HEK293 (cell line): ENCODE measurements around the gene AURKAIP1.

Experiments used
- CTCF ChIA-PET: fragments of 350-600 bp; formaldehyde crosslinking; extraction: SDS; loops from one replicate; lab custom pipeline; 2021; ENCODE audit warnings: antibody characterized with exemption; lab: Yijun Ruan, JAX
- POLR2A ChIA-PET: fragments of 300-600 bp; formaldehyde crosslinking; extraction: SDS; loops from one replicate; lab custom pipeline; 2020; ENCODE audit warnings: antibody characterized with exemption, inconsistent platforms; lab: Yijun Ruan, JAX
- H3K27ac ChIP-seq: fragments of 200-500 bp; sonication (Bioruptor generic); 2 replicates; pipeline ENCODE4 v1.5.1; 2014; ENCODE audit warnings: low read depth, low read length, control low read depth, inconsistent platforms; ENCODE audit errors: extremely low read depth
- H3K36me3 ChIP-seq, 2 experiments: fragments of 200-500 bp in 1 of 2; sonication (Bioruptor generic) in 1 of 2; 1 replicate in 1 of 2; 2 replicates in 1 of 2; pipeline ENCODE4 v1.5.1; 2014 to 2017; ENCODE audit warnings: inconsistent platforms in 2 of 2, low read length in 2 of 2; ENCODE audit not compliant: control insufficient read depth in 2 of 2, insufficient read depth in 1 of 2
- H3K4me1 ChIP-seq: fragments of 200-500 bp; sonication (Bioruptor generic); 2 replicates; pipeline ENCODE4 v1.5.1; 2014; ENCODE audit warnings: mild to moderate bottlenecking, low read length, inconsistent platforms; ENCODE audit not compliant: control insufficient read depth, insufficient read depth
- H3K4me3 ChIP-seq: 2 replicates; pipeline ENCODE4 v1.5.1; 2011; ENCODE audit warnings: low read depth, mild to moderate bottlenecking, control low read depth, low read length, moderate library complexity
- H3K9me3 ChIP-seq: fragments of 200-500 bp; sonication (Bioruptor generic); 2 replicates; pipeline ENCODE4 v1.5.1; 2014; ENCODE audit warnings: low read depth, low read length, inconsistent platforms; ENCODE audit not compliant: control insufficient read depth, insufficient read depth
- GLIS2 ChIP-seq: fragments of 450-650 bp; formaldehyde crosslinking; IDR thresholded peaks from 2 replicates; pipeline ENCODE4 v1.5.1; 2016; ENCODE audit warnings: missing biosample characterization, missing genetic modification characterization
- KLF10 ChIP-seq: fragments of 450-650 bp; IDR thresholded peaks from 2 replicates; pipeline ENCODE4 v1.5.1; 2018; ENCODE audit warnings: missing biosample characterization, mild to moderate bottlenecking, missing genetic modification characterization
- KLF9 ChIP-seq: fragments of 450-650 bp; formaldehyde crosslinking; IDR thresholded peaks from 2 replicates; pipeline ENCODE4 v1.5.1; 2016; ENCODE audit warnings: missing biosample characterization, missing genetic modification characterization, low read depth
- SP2 ChIP-seq: fragments of 450-650 bp; formaldehyde crosslinking; IDR thresholded peaks from 2 replicates; pipeline ENCODE4 v1.5.1; 2016; ENCODE audit warnings: missing biosample characterization, missing genetic modification characterization
- ZBTB17 ChIP-seq: fragments of 450-650 bp; formaldehyde crosslinking; IDR thresholded peaks from 2 replicates; pipeline ENCODE4 v1.5.1; 2016; ENCODE audit warnings: missing biosample characterization, missing genetic modification characterization
- ZBTB20 ChIP-seq: fragments of 450-650 bp; formaldehyde crosslinking; IDR thresholded peaks from 2 replicates; pipeline ENCODE4 v1.5.1; 2016; ENCODE audit warnings: missing biosample characterization, missing genetic modification characterization
- ZBTB48 ChIP-seq: fragments of 450-650 bp; formaldehyde crosslinking; IDR thresholded peaks from 2 replicates; pipeline ENCODE4 v1.5.1; 2016; ENCODE audit warnings: missing biosample characterization, missing genetic modification characterization
- ZBTB8A ChIP-seq: fragments of 450-650 bp; formaldehyde crosslinking; IDR thresholded peaks from 2 replicates; pipeline ENCODE4 v1.5.1; 2016; ENCODE audit warnings: missing biosample characterization, missing genetic modification characterization
- ZFHX2 ChIP-seq: fragments of 450-650 bp; formaldehyde crosslinking; conservative IDR thresholded peaks from 2 replicates; pipeline ENCODE4 v1.5.1; 2016; ENCODE audit warnings: missing biosample characterization, missing genetic modification characterization
- ZIC2 ChIP-seq: fragments of 450-650 bp; formaldehyde crosslinking; IDR thresholded peaks from 2 replicates; pipeline ENCODE4 v1.5.1; 2016; ENCODE audit warnings: missing biosample characterization, missing genetic modification characterization
- ZNF155 ChIP-seq: fragments of 450-650 bp; formaldehyde crosslinking; IDR thresholded peaks from 2 replicates; pipeline ENCODE4 v1.5.1; 2016; ENCODE audit warnings: missing biosample characterization, missing genetic modification characterization
- ZNF202 ChIP-seq: fragments of 450-650 bp; formaldehyde crosslinking; IDR thresholded peaks from 2 replicates; pipeline ENCODE4 v1.5.1; 2016; ENCODE audit warnings: missing biosample characterization, missing genetic modification characterization, borderline replicate concordance
- ZNF214 ChIP-seq: fragments of 450-650 bp; formaldehyde crosslinking; IDR thresholded peaks from 2 replicates; pipeline ENCODE4 v1.5.1; 2017; ENCODE audit warnings: missing biosample characterization, mild to moderate bottlenecking, missing genetic modification characterization, borderline replicate concordance
- ZNF221 ChIP-seq: fragments of 450-650 bp; formaldehyde crosslinking; IDR thresholded peaks from 2 replicates; pipeline ENCODE4 v1.5.1; 2017; ENCODE audit warnings: missing biosample characterization, missing genetic modification characterization, borderline replicate concordance
- ZNF548 ChIP-seq: fragments of 450-650 bp; formaldehyde crosslinking; IDR thresholded peaks from 2 replicates; pipeline ENCODE4 v1.5.1; 2016; ENCODE audit warnings: missing biosample characterization, missing genetic modification characterization
- ZNF626 ChIP-seq: fragments of 450-650 bp; sonication (Bioruptor Pico); formaldehyde crosslinking; IDR thresholded peaks from 2 replicates; pipeline ENCODE4 v1.5.1; 2018; ENCODE audit warnings: missing biosample characterization, missing genetic modification characterization, inconsistent platforms
- ZSCAN30 ChIP-seq: fragments of 450-650 bp; IDR thresholded peaks from 2 replicates; pipeline ENCODE4 v1.5.1; 2018; ENCODE audit warnings: missing biosample characterization, mild to moderate bottlenecking, missing genetic modification characterization, moderate library complexity
- TF ChIP-seq, protein P1 (sequence below): fragments of 450-650 bp; formaldehyde crosslinking; IDR thresholded peaks from 2 replicates; pipeline ENCODE4 v1.5.1; 2016; ENCODE audit warnings: missing biosample characterization, missing genetic modification characterization
- TF ChIP-seq, protein P2 (sequence below): fragments of 450-650 bp; formaldehyde crosslinking; IDR thresholded peaks from 2 replicates; pipeline ENCODE4 v1.5.1; 2016; ENCODE audit warnings: missing biosample characterization, missing genetic modification characterization
- TF ChIP-seq, protein P3 (sequence below): fragments of 450-650 bp; formaldehyde crosslinking; IDR thresholded peaks from 2 replicates; pipeline ENCODE4 v1.5.1; 2017; ENCODE audit warnings: missing biosample characterization, missing genetic modification characterization
- TF ChIP-seq, protein P4 (sequence below): fragments of 450-650 bp; formaldehyde crosslinking; IDR thresholded peaks from 2 replicates; pipeline ENCODE4 v1.5.1; 2016; ENCODE audit warnings: missing biosample characterization, missing genetic modification characterization
- TF ChIP-seq, protein P5 (sequence below): fragments of 450-650 bp; formaldehyde crosslinking; optimal IDR thresholded peaks from 2 replicates; pipeline ENCODE3; 2016; ENCODE audit warnings: missing biosample characterization, mild to moderate bottlenecking, missing genetic modification characterization

Gene AURKAIP1

DNA sequence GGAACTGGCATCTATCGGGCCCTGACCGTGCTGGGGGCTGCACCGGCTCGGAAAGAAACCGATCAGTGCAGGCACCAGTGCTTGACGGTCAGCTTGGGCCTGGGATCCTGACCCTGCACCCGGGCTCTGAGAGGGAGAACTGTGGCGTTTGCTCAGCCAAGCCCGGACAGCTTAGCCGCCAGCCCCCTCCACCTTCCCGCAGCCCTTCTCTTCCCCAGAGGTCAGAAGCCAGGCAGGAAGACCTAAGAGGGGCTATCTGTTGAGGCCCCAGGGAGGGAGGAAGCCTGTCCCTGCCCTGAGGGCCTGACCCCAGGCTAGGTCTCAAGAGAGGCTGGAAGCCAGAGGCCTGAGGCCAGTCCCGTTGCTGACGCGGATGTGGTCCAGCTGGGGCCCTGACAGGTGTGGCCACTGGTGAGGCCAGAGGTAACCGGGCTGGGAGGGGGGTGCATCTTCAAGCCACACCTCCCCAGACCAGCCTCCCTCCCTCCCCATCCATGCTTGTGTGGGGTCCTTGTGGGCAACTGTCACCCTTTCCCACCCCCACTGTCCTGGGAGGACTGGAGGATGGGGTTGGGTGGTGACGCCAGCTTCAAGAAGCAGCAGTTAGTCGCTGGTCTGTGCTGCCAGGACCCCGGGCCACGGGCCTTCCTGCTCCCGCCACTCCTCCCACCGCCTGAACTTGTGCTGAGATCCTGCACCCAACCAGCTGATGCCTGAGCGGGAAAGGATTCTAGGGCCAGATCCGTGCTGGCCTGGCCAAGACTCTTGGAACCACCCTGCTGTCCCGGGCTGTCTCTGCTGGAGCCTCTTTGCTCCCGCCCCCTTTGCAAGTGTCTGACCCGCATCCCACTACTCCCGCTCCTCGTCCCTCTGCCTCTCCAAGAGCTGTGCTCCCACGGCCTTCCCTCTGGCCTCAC is 23.2 kb downstream of the AURKAIP1 start (continued):
- no peak for TF ChIP-seq ZNF214
- peak; percentile 66 for TF ChIP-seq SP2 (tag by site-specific recombination)
- TF ChIP-seq ZBTB17 (tag by site-specific recombination), result peak; percentile 73
- no peak for TF ChIP-seq ZNF626
- TF ChIP-seq ZNF548, result no peak
- TF ChIP-seq, all 188 proteins: peak for 15

DNA sequence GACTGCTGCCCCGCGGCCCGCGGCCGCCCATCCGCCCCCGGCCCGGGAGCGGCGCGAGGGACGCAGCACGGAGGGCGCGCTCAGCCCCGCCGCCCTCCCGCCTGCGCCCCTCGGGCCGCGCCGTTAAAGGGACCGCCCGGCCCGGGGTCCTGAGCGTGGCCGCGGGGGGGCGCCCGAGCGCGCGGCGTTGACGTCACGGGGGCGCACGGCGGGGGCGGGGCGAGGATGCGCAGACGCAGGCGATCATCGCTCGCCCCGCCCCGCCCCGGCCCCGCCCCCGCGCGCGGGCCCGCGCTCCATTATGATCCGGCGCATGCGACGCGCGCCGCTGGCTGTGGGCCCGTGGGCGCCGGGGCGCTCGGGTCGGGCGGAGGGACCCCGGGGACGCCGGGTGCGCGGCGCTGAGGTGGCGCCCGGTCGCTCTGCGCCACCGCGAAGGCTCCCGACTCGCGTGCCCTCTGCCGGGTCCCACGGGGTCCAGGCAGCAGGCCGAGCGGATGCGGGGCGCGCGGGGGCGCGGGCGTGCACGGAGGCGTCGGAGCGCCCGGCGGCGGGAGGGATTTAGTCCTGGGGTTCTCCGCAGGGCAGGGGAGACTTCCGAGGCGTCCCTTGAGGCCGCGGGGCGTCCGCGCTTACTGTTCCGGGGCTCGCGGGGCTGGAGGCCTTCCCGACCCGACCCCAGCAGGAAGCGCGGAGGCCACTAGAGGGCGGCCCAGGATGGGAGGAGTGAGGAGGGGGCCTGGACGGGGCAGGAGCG is 25.6 kb downstream of the AURKAIP1 start, which contains the start of gene DVL1:
DVL1 (minus strand) TSS at position 163 of the 757 bp plus-strand sequence. CDS start 353 bp downstream, outside the sequence.
- ChIA-PET CTCF (no interaction called here), POLR2A (interaction anchor here (1.5 kb wide), 1 partner anchor 56 kb away, joined by 3 read pairs; no protein-coding TSS in a partner anchor)
- H3K4me3 ChIP-seq, result peak within 1 kb of the TSS; percentile 64
- H3K9me3 ChIP-seq, result no peaks in the 10 kb centered on the region
- H3K27ac ChIP-seq, result peak within 1 kb of the TSS; percentile 96
- H3K4me1 ChIP-seq, result peaks cover 14% of the 10 kb centered on the region
- H3K36me3 ChIP-seq, result peaks cover 0 to 11% of the 10 kb centered on the region in 2 experiments; a peak in 1 of 3 replicates
- TF ChIP-seq ZNF221, result no peak
- TF ChIP-seq GLIS2 (tag by site-specific recombination), result no peak
- no peak for TF ChIP-seq ZNF155 (tag by site-specific recombination)
- TF ChIP-seq, protein P1, sequence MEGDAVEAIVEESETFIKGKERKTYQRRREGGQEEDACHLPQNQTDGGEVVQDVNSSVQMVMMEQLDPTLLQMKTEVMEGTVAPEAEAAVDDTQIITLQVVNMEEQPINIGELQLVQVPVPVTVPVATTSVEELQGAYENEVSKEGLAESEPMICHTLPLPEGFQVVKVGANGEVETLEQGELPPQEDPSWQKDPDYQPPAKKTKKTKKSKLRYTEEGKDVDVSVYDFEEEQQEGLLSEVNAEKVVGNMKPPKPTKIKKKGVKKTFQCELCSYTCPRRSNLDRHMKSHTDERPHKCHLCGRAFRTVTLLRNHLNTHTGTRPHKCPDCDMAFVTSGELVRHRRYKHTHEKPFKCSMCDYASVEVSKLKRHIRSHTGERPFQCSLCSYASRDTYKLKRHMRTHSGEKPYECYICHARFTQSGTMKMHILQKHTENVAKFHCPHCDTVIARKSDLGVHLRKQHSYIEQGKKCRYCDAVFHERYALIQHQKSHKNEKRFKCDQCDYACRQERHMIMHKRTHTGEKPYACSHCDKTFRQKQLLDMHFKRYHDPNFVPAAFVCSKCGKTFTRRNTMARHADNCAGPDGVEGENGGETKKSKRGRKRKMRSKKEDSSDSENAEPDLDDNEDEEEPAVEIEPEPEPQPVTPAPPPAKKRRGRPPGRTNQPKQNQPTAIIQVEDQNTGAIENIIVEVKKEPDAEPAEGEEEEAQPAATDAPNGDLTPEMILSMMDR (tag by site-specific recombination), result peak; percentile 55
- peak; percentile 41 for TF ChIP-seq ZFHX2 (tag by site-specific recombination)
- peak; percentile 35; the same call in 1 of the 2 replicates for TF ChIP-seq ZBTB20 (tag by site-specific recombination)
- peak; percentile 42; the same call in 1 of the 2 replicates for TF ChIP-seq KLF10 (tag by site-specific recombination)
- TF ChIP-seq, protein P2, sequence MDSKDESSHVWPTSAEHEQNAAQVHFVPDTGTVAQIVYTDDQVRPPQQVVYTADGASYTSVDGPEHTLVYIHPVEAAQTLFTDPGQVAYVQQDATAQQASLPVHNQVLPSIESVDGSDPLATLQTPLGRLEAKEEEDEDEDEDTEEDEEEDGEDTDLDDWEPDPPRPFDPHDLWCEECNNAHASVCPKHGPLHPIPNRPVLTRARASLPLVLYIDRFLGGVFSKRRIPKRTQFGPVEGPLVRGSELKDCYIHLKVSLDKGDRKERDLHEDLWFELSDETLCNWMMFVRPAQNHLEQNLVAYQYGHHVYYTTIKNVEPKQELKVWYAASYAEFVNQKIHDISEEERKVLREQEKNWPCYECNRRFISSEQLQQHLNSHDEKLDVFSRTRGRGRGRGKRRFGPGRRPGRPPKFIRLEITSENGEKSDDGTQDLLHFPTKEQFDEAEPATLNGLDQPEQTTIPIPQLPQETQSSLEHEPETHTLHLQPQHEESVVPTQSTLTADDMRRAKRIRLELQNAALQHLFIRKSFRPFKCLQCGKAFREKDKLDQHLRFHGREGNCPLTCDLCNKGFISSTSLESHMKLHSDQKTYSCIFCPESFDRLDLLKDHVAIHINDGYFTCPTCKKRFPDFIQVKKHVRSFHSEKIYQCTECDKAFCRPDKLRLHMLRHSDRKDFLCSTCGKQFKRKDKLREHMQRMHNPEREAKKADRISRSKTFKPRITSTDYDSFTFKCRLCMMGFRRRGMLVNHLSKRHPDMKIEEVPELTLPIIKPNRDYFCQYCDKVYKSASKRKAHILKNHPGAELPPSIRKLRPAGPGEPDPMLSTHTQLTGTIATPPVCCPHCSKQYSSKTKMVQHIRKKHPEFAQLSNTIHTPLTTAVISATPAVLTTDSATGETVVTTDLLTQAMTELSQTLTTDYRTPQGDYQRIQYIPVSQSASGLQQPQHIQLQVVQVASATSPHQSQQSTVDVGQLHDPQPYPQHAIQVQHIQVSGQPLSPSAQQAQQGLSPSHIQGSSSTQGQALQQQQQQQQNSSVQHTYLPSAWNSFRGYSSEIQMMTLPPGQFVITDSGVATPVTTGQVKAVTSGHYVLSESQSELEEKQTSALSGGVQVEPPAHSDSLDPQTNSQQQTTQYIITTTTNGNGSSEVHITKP (tag by site-specific recombination), result no peak
- TF ChIP-seq ZBTB48 (tag by site-specific recombination), result 0 out of 2 replicates have a peak, but pooled peaks have one; percentile 21
- TF ChIP-seq ZIC2 (tag by site-specific recombination), result peak; percentile 41; the same call in 1 of the 2 replicates
- TF ChIP-seq, protein P3, sequence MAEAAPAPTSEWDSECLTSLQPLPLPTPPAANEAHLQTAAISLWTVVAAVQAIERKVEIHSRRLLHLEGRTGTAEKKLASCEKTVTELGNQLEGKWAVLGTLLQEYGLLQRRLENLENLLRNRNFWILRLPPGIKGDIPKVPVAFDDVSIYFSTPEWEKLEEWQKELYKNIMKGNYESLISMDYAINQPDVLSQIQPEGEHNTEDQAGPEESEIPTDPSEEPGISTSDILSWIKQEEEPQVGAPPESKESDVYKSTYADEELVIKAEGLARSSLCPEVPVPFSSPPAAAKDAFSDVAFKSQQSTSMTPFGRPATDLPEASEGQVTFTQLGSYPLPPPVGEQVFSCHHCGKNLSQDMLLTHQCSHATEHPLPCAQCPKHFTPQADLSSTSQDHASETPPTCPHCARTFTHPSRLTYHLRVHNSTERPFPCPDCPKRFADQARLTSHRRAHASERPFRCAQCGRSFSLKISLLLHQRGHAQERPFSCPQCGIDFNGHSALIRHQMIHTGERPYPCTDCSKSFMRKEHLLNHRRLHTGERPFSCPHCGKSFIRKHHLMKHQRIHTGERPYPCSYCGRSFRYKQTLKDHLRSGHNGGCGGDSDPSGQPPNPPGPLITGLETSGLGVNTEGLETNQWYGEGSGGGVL (tag by site-specific recombination), result peak; percentile 48; the same call in 1 of the 2 replicates
- TF ChIP-seq KLF9, result 0 out of 2 replicates have a peak, but pooled peaks have one; percentile 26
- peak; percentile 85 for TF ChIP-seq ZBTB8A (tag by site-specific recombination)
- TF ChIP-seq ZNF202 (tag by site-specific recombination), result no peak
- TF ChIP-seq, protein P4, sequence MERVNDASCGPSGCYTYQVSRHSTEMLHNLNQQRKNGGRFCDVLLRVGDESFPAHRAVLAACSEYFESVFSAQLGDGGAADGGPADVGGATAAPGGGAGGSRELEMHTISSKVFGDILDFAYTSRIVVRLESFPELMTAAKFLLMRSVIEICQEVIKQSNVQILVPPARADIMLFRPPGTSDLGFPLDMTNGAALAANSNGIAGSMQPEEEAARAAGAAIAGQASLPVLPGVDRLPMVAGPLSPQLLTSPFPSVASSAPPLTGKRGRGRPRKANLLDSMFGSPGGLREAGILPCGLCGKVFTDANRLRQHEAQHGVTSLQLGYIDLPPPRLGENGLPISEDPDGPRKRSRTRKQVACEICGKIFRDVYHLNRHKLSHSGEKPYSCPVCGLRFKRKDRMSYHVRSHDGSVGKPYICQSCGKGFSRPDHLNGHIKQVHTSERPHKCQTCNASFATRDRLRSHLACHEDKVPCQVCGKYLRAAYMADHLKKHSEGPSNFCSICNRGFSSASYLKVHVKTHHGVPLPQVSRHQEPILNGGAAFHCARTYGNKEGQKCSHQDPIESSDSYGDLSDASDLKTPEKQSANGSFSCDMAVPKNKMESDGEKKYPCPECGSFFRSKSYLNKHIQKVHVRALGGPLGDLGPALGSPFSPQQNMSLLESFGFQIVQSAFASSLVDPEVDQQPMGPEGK (tag by site-specific recombination), result 0 out of 2 replicates have a peak, but pooled peaks have one; percentile 37
- TF ChIP-seq, protein P5, sequence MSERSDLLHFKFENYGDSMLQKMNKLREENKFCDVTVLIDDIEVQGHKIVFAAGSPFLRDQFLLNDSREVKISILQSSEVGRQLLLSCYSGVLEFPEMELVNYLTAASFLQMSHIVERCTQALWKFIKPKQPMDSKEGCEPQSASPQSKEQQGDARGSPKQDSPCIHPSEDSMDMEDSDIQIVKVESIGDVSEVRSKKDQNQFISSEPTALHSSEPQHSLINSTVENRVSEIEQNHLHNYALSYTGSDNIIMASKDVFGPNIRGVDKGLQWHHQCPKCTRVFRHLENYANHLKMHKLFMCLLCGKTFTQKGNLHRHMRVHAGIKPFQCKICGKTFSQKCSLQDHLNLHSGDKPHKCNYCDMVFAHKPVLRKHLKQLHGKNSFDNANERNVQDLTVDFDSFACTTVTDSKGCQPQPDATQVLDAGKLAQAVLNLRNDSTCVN (tag by site-specific recombination), result peak; percentile 61
- TF ChIP-seq ZSCAN30 (tag by site-specific recombination), result 0 out of 2 replicates have a peak, but pooled peaks have one; percentile 33
